PC-9 (cell line): ENCODE results near the gene SLC41A3. TPM values are rescaled to one million over a fixed set of nuclear protein-coding genes. Genes with fewer than 3 reads are reported as not detected.

Source experiments
- BruUV-seq: library from RNA; stranded (reverse); fragments of 400-500 nt; replicated peaks from 2 replicates; lab custom pipeline; 2021; lab: Mats Ljungman, UMichigan
- CTCF ChIA-PET: fragments of 300-600 bp; sonication (Branson Sonifier 250); formaldehyde crosslinking; loops from one replicate; lab custom pipeline; 2022; ENCODE audit warnings: antibody characterized with exemption; lab: Charles Lee
- POLR2A ChIA-PET: fragments of 300-600 bp; sonication (Branson Sonifier 250); formaldehyde crosslinking; loops from one replicate; lab custom pipeline; 2022; ENCODE audit warnings: antibody characterized with exemption; ENCODE audit not compliant: unreplicated experiment; lab: Charles Lee
- DNase-seq, 2 experiments: peaks; one replicate each; pipeline versions ENCODE4 v3.0.0 to v3.0.0-alpha.2; 2015 to 2022; ENCODE audit warnings: mixed read lengths in 1 of 2
- H2AFZ ChIP-seq: fragments of 200-600 bp; sonication (generic); 2 replicates; pipeline ENCODE4 v1.8.1; 2017; ENCODE audit warnings: antibody characterized with exemption
- H3F3A ChIP-seq: fragments of 200-600 bp; sonication (generic); 2 replicates; pipeline ENCODE4 v1.8.1; 2017; ENCODE audit warnings: antibody characterized with exemption, mild to moderate bottlenecking, low read depth; ENCODE audit not compliant: insufficient read depth
- H3K27ac ChIP-seq: fragments of 200-600 bp; sonication (generic); 2 replicates; pipeline ENCODE4 v1.6.1; 2016; ENCODE audit warnings: mixed run types
- H3K27me3 ChIP-seq: fragments of 200-600 bp; sonication (generic); 2 replicates; pipeline ENCODE4 v1.6.1; 2016; ENCODE audit warnings: low read depth, mixed run types; ENCODE audit not compliant: insufficient read depth
- H3K36me3 ChIP-seq: fragments of 200-600 bp; sonication (generic); 2 replicates; pipeline ENCODE4 v1.6.1; 2016; ENCODE audit warnings: low read depth, mixed run types
- H3K4me1 ChIP-seq: fragments of 200-600 bp; sonication (generic); replicated peaks from 2 replicates; pipeline ENCODE4 v1.6.1; 2016; ENCODE audit warnings: mixed run types; ENCODE audit not compliant: insufficient read depth
- H3K4me2 ChIP-seq: fragments of 200-600 bp; sonication (generic); 2 replicates; pipeline ENCODE4 v1.6.1; 2017; ENCODE audit warnings: mixed run types
- H3K4me3 ChIP-seq: fragments of 200-600 bp; sonication (generic); 2 replicates; pipeline ENCODE4 v1.6.1; 2016; ENCODE audit warnings: mixed run types
- H3K79me2 ChIP-seq: fragments of 200-600 bp; sonication (generic); 2 replicates; pipeline ENCODE4 v1.6.1; 2017; ENCODE audit warnings: low read depth, mixed run types
- H3K9me2 ChIP-seq: fragments of 200-600 bp; sonication (generic); 2 replicates; pipeline ENCODE4 v1.8.1; 2017; ENCODE audit warnings: mild to moderate bottlenecking; ENCODE audit not compliant: insufficient read depth
- H3K9me3 ChIP-seq: fragments of 200-600 bp; sonication (generic); 2 replicates; pipeline ENCODE4 v1.8.1; 2016; ENCODE audit warnings: low read depth; ENCODE audit not compliant: insufficient read depth
- H4K20me1 ChIP-seq: fragments of 200-600 bp; sonication (generic); 2 replicates; pipeline ENCODE4 v1.8.1; 2017; ENCODE audit not compliant: insufficient read depth
- CTCF ChIP-seq: fragments of 200-600 bp; sonication (generic); conservative IDR thresholded peaks from 2 replicates; pipeline ENCODE4 v1.6.1; 2017; ENCODE audit warnings: mixed run types, antibody characterized with exemption, mild to moderate bottlenecking, moderate library complexity
- EZH2 ChIP-seq: fragments of 200-600 bp; sonication (generic); IDR thresholded peaks from 2 replicates; pipeline ENCODE4 v1.8.0; 2017; ENCODE audit warnings: antibody characterized with exemption, low read depth
- intact Hi-C: fragments of 100-400 bp; cut with micrococcal nuclease; formaldehyde crosslinking; loops from one replicate; pipeline ENCODE4 v1.10.0; 2022; ENCODE audit not compliant: unreplicated experiment
- total RNA-seq: library from RNA; stranded (reverse); gene quantifications from 2 replicates; pipeline ENCODE4 v1.2.3, GENCODE V29; 2021

SLC41A3 gene
- total RNA-seq, 1 experiment from 2014 or later, result 67.0 TPM

DNA sequence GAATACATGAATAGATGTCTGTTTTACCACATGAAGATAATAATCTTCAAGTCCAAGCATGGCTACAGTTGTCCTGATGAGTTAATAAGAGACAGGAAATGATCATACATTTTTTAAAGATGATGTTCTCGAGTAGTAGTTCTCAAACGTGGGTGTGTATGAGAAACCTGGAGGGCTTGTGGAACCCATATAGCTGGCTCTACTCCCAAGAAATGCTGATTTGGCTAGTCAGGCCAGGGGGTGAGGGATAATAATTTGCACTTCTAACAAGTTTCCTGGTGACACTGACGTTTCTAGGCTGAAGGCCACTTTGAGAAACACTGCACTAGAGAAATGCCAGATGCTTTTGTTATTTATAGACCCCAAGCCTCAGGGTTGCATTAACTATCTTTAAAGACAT, 78.0 kb downstream of the SLC41A3 start:
- H3K27me3 ChIP-seq, result no peaks in the 10 kb centered on the region
- ChIA-PET CTCF (no interaction called here), POLR2A (no interaction called here)
- no peaks in the 10 kb centered on the region for H4K20me1 ChIP-seq
- H3F3A ChIP-seq, result no peaks in the 10 kb centered on the region
- DNase-seq, result no peak
- no peaks in the 10 kb centered on the region for H3K79me2 ChIP-seq
- no peaks in the 10 kb centered on the region for H3K36me3 ChIP-seq
- no peak overlapping the region for H3K4me3 ChIP-seq
- no peak overlapping the region for H3K27ac ChIP-seq
- no peak overlapping the region for H2AFZ ChIP-seq
- intact Hi-C loops, result no loop called here
- no peak overlapping the region for H3K4me2 ChIP-seq
- TF ChIP-seq CTCF (no peak), EZH2 (no peak)
- H3K4me1 ChIP-seq, result no peaks in the 10 kb centered on the region
- no peaks in the 10 kb centered on the region; the same call in 1 of the 2 replicates for H3K9me3 ChIP-seq
- BruUV-seq, result no TSS peak
- H3K9me2 ChIP-seq, result no peaks in the 10 kb centered on the region

- Histone ChIP-seq H2AFZ (no peak overlapping the region), H3K79me2 (no peaks in the 10 kb centered on the region), H3F3A (no peaks in the 10 kb centered on the region), H3K9me3 (no peaks in the 10 kb centered on the region; the same call in 1 of the 2 replicates), H3K9me2 (no peaks in the 10 kb centered on the region), H3K4me3 (no peak overlapping the region), H3K27me3 (no peaks in the 10 kb centered on the region), H3K4me1 (no peaks in the 10 kb centered on the region), H4K20me1 (no peaks in the 10 kb centered on the region), H3K4me2 (no peak overlapping the region), H3K27ac (no peak overlapping the region), H3K36me3 (no peaks in the 10 kb centered on the region)
- intact Hi-C loops, result no loop called here
- ChIA-PET CTCF (no interaction called here), POLR2A (no interaction called here)
- TF ChIP-seq CTCF (no peak), EZH2 (no peak)
- no TSS peak for BruUV-seq
- DNase-seq, result no peak
Measured at GRCh38 chr3:126004692-126005091, 79.2 kb downstream of the SLC41A3 start.

- no TSS peak for BruUV-seq
Measured at GRCh38 chr3:126004217-126004616, 79.7 kb downstream of the SLC41A3 start.

More at GRCh38 chr3:126004217-126004616, 79.7 kb downstream of the SLC41A3 start:
- H3F3A ChIP-seq, result no peaks in the 10 kb centered on the region
- no peaks in the 10 kb centered on the region for H3K4me1 ChIP-seq
- no peak overlapping the region for H3K27ac ChIP-seq
- CTCF ChIA-PET, result no interaction called here
- peaks cover under 1% of the 10 kb centered on the region; the same call in 1 of the 2 replicates for H3K9me3 ChIP-seq
- intact Hi-C loops, result no loop called here
- no peak overlapping the region for H3K4me3 ChIP-seq
- H3K9me2 ChIP-seq, result no peaks in the 10 kb centered on the region
- no peaks in the 10 kb centered on the region for H3K79me2 ChIP-seq
- H3K27me3 ChIP-seq, result no peaks in the 10 kb centered on the region
- POLR2A ChIA-PET, result no interaction called here
- TF ChIP-seq CTCF (no peak), EZH2 (no peak)
- H2AFZ ChIP-seq, result no peak overlapping the region
- no peak overlapping the region for H3K4me2 ChIP-seq
- DNase-seq, result no peak
- H3K36me3 ChIP-seq, result no peaks in the 10 kb centered on the region
- H4K20me1 ChIP-seq, result no peaks in the 10 kb centered on the region
